Measurements from ENCODE around the gene ACOX3.

GRCh38 chr4:8328866-8329559, 111.5 kb downstream of the ACOX3 start:
- TF ChIP-seq POLR2A (IDR thresholded peaks at IDR 0.05), result no peak
- no peak for TF ChIP-seq CTCF (IDR thresholded peaks at IDR 0.05)
